ENCODE results near the gene SEZ6L. TPM values are rescaled to one million over a fixed set of nuclear protein-coding genes. Genes with fewer than 3 reads are reported as not detected.

SEZ6L gene
- total RNA-seq, 4 donors from 2014 or later = under 0.01 TPM; not detected in 3

GRCh38 chr22:26428515-26429457, 259.5 kb downstream of the SEZ6L start, which contains the start of gene ASPHD2:
TSS of gene ASPHD2 (plus strand) at chr22:26429260. CDS start at chr22:26433616, 4,356 bp downstream.
- TF ChIP-seq POLR2A (IDR thresholded peaks at IDR 0.05) = peak in 2 of 4 donors; percentile 34 to 61
- no peak for TF ChIP-seq CTCF (IDR thresholded peaks at IDR 0.05)
- peaks cover 10 to 19% (median 15%) of the 10 kb centered on the region in 3 donors for H3K4me1 ChIP-seq
- peaks cover 0 to 52% (median 0%) of the 10 kb centered on the region in 4 donors for H3K27me3 ChIP-seq
- peak within 1 kb of the TSS; percentile 44 to 69 (median 60) for H3K4me3 ChIP-seq
- 0% methylated on average over 22 to 34 of the region's 96 CpGs for WGBS, 2 donors
- H3K27ac ChIP-seq = peak within 1 kb of the TSS; percentile 78 to 87 (median 82)
- peaks cover 0 to under 1% (median 0%) of the 10 kb centered on the region in 3 donors for H3K9me3 ChIP-seq
- no peak for DNase-seq
- no peaks in the 10 kb centered on the region for H3K36me3 ChIP-seq
- intact Hi-C loops (cut with DNase I) = no loop called here

- Histone ChIP-seq H3K9me3 (no peaks in the 10 kb centered on the region), H3K4me1 (peaks cover 10 to 19% (median 15%) of the 10 kb centered on the region in 3 donors), H3K27me3 (peaks cover 0 to 46% (median 0%) of the 10 kb centered on the region in 4 donors), H3K27ac (peak overlapping the region in 3 of 4 donors; percentile 78 to 87 (median 85)), H3K4me3 (peak overlapping the region; percentile 44 to 69 (median 60)), H3K36me3 (no peaks in the 10 kb centered on the region)
- TF ChIP-seq CTCF (IDR thresholded peaks at IDR 0.05) (no peak), POLR2A (IDR thresholded peaks at IDR 0.05) (no peak)
- WGBS, 2 donors = 9 to 13% methylated on average over 23 to 24 of the region's 50 CpGs
- intact Hi-C loops (cut with DNase I) = no loop called here
- no peak for DNase-seq
Observed at GRCh38 chr22:26429458-26430286, 260.4 kb downstream of the SEZ6L start.

- H3K4me3 ChIP-seq = no peak overlapping the region
- TF ChIP-seq POLR2A (IDR thresholded peaks at IDR 0.05) (no peak), CTCF (IDR thresholded peaks at IDR 0.05) (no peak)
- intact Hi-C loops (cut with DNase I) = no loop called here
- H3K9me3 ChIP-seq = no peaks in the 10 kb centered on the region
- H3K27me3 ChIP-seq = peaks cover 0 to 40% (median 0%) of the 10 kb centered on the region in 4 donors
- peaks cover 10 to 19% (median 15%) of the 10 kb centered on the region in 3 donors for H3K4me1 ChIP-seq
- WGBS, 2 donors = 70 to 85% methylated on average over 2 of the region's 2 CpGs
- no peaks in the 10 kb centered on the region for H3K36me3 ChIP-seq
- DNase-seq = no peak
- H3K27ac ChIP-seq = no peak overlapping the region
Observed at GRCh38 chr22:26430600-26430999, 261.3 kb downstream of the SEZ6L start.

GRCh38 chr22:26431261-26431995, 262.2 kb downstream of the SEZ6L start:
- H3K4me3 ChIP-seq = no peak overlapping the region
- WGBS, 2 donors = 87 to 93% methylated on average over 6 to 13 of the region's 13 CpGs
- H3K27ac ChIP-seq = no peak overlapping the region
- intact Hi-C loops (cut with DNase I) = no loop called here
- no peak for DNase-seq
- H3K27me3 ChIP-seq = peaks cover 0 to 35% (median 0%) of the 10 kb centered on the region in 4 donors
- no peaks in the 10 kb centered on the region for H3K36me3 ChIP-seq
- H3K9me3 ChIP-seq = no peaks in the 10 kb centered on the region
- peaks cover 10 to 22% (median 15%) of the 10 kb centered on the region in 3 donors for H3K4me1 ChIP-seq
- TF ChIP-seq CTCF (IDR thresholded peaks at IDR 0.05) (no peak), POLR2A (IDR thresholded peaks at IDR 0.05) (no peak)
